ENCODE measurements around the gene PIWIL1. TPM values are rescaled to one million over a fixed set of nuclear protein-coding genes. Genes with fewer than 3 reads are reported as not detected.

The PIWIL1 gene
- total RNA-seq, 1 experiment from 2014 or later = not detected

DNA sequence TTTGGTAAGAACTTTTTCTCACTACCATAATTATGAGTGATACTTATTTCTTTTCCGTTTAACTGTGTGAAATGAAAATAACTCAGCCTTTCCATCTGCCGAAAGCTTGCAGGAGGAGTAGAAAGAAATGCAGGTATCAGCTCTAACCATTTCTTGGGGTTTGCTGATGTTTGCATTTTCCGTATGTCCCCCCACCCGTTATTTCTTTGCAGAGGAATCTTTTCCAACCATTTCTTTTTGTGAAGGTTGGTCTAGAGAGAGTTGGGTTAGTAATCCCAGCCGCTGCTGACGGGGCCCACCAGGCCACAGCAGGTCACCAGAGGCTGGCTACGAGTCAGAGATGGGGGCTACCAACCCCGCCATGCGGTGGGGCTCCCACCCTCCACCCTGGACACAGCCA, 7.0 kb upstream of the PIWIL1 start:
- peaks cover 6% of the 10 kb centered on the region in 2 experiments; a peak in 3 of 5 replicates for H3K9me3 Mint-ChIP-seq
- H3K14ac ChIP-seq (ENCODE audit: insufficient read depth, low read length) = no peak overlapping the region
- no peak overlapping the region for H4K8ac ChIP-seq (replicated peaks; ENCODE audit: insufficient read length, low read depth, low read length)
- H3K56ac ChIP-seq (ENCODE audit: insufficient read length, low read depth, low read length) = no peak overlapping the region
- no peak overlapping the region for H3K23ac ChIP-seq (ENCODE audit: insufficient read length, low read depth, low read length)
- no peak overlapping the region for H3K9ac ChIP-seq (ENCODE audit: extremely low read depth, insufficient read length, low read length)
- H3T11ph ChIP-seq (ENCODE audit: low read length) = no peak overlapping the region
- no peak overlapping the region for H3K4ac ChIP-seq (ENCODE audit: low read depth, low read length)
- no peak overlapping the region for H2BK12ac ChIP-seq (ENCODE audit: insufficient read length, low read depth, low read length)
- no peak overlapping the region for H3K4me3 Mint-ChIP-seq
- H3K27me3 ChIP-seq (ENCODE audit: insufficient read depth, low read length) = no peaks in the 10 kb centered on the region
- peaks cover 4% of the 10 kb centered on the region for H3K23me2 ChIP-seq (ENCODE audit: insufficient read length, low read depth, low read length, poor library complexity, severe bottlenecking)
- no CpG with 5 or more reads among the region's 9 CpGs for WGBS (ENCODE audit: extremely low coverage, insufficient read length, low lambda C conversion rate)
- peaks cover 0 to 4% (median 3%) of the 10 kb centered on the region in 3 experiments; a peak in 2 of 7 replicates for H3K36me3 Mint-ChIP-seq (ENCODE audit: insufficient read depth in 1 of 3, low read depth in 3 of 3)
- H3K4me1 ChIP-seq (ENCODE audit: insufficient read depth, low read length) = no peaks in the 10 kb centered on the region
- no peak overlapping the region for H3K4me2 ChIP-seq (ENCODE audit: insufficient read depth, insufficient read length, low read length)
- H2BK120ac ChIP-seq (ENCODE audit: low read depth, low read length, poor library complexity, severe bottlenecking) = no peak overlapping the region
- no peaks in the 10 kb centered on the region for H3K79me2 ChIP-seq (ENCODE audit: insufficient read depth, low read length)
- no peak overlapping the region for H4K91ac ChIP-seq (ENCODE audit: insufficient read length, low read depth, low read length)
- H2BK5ac ChIP-seq (ENCODE audit: insufficient read length, low read length) = no peak overlapping the region
- peaks cover 8% of the 10 kb centered on the region in 2 experiments for H3K4me1 Mint-ChIP-seq
- H2AK5ac ChIP-seq (ENCODE audit: insufficient read length, low read length) = no peak overlapping the region
- H4K20me1 ChIP-seq (ENCODE audit: control insufficient read depth, insufficient read depth, insufficient read length) = peaks cover 2% of the 10 kb centered on the region
- H3K27me3 Mint-ChIP-seq (ENCODE audit: low read depth) = peaks cover 87% of the 10 kb centered on the region
- no peak overlapping the region for H3K27ac ChIP-seq (ENCODE audit: insufficient read length, low read depth, low read length)
- no peak overlapping the region for H2BK15ac ChIP-seq (ENCODE audit: low read depth, low read length)
- DNase-seq = no peak
- no peak overlapping the region for H2AFZ ChIP-seq (ENCODE audit: low read length)
- H2BK20ac ChIP-seq (ENCODE audit: low read depth, low read length, poor library complexity, severe bottlenecking) = no peak overlapping the region
- no peak overlapping the region for H3K27ac Mint-ChIP-seq
- H4K5ac ChIP-seq (ENCODE audit: insufficient read length, low read depth, low read length) = no peak overlapping the region
- no peaks in the 10 kb centered on the region for H3K9me3 ChIP-seq (ENCODE audit: control insufficient read depth, low read depth, low read length)
- H3K18ac ChIP-seq (ENCODE audit: insufficient read length, low read depth, low read length) = no peak overlapping the region
- no peaks in the 10 kb centered on the region for H3K79me1 ChIP-seq (ENCODE audit: insufficient read depth, low read depth, low read length, poor library complexity, severe bottlenecking)
- TF ChIP-seq, protein P1, sequence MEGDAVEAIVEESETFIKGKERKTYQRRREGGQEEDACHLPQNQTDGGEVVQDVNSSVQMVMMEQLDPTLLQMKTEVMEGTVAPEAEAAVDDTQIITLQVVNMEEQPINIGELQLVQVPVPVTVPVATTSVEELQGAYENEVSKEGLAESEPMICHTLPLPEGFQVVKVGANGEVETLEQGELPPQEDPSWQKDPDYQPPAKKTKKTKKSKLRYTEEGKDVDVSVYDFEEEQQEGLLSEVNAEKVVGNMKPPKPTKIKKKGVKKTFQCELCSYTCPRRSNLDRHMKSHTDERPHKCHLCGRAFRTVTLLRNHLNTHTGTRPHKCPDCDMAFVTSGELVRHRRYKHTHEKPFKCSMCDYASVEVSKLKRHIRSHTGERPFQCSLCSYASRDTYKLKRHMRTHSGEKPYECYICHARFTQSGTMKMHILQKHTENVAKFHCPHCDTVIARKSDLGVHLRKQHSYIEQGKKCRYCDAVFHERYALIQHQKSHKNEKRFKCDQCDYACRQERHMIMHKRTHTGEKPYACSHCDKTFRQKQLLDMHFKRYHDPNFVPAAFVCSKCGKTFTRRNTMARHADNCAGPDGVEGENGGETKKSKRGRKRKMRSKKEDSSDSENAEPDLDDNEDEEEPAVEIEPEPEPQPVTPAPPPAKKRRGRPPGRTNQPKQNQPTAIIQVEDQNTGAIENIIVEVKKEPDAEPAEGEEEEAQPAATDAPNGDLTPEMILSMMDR (conservative IDR thresholded peaks at IDR 0.05) = no peak
